ENCODE measurements around the gene BAZ2A. TPM values are rescaled to one million over a fixed set of nuclear protein-coding genes. Genes with fewer than 3 reads are reported as not detected.

Gene BAZ2A
- total RNA-seq, 1 experiment from 2014 or later: 115 TPM

GRCh38 chr12:56668197-56668457 is 38.0 kb upstream of the BAZ2A start:
- peaks cover 67% of the 10 kb centered on the region for H3K79me2 ChIP-seq (ENCODE audit: low read depth)
- no peak for DNase-seq
- peaks cover 51% of the 10 kb centered on the region for H4K20me1 ChIP-seq (ENCODE audit: insufficient read depth)
- ChIA-PET CTCF (no interaction called here), POLR2A (ENCODE audit: unreplicated experiment) (interaction anchor here (0.6 kb wide), 1 partner anchor 309 kb away, joined by 4 read pairs; no protein-coding TSS in a partner anchor)
- H2AFZ ChIP-seq: no peak overlapping the region
- no peak overlapping the region for H3K4me2 ChIP-seq
- H3K27me3 ChIP-seq (ENCODE audit: insufficient read depth, low read depth): no peaks in the 10 kb centered on the region
- H3F3A ChIP-seq (ENCODE audit: insufficient read depth, low read depth): peaks cover 89% of the 10 kb centered on the region
- no peak for TF ChIP-seq CTCF (conservative IDR thresholded peaks at IDR 0.05)
- TF ChIP-seq EZH2 (IDR thresholded peaks at IDR 0.05; ENCODE audit: low read depth): no peak
- BruUV-seq (replicated peaks): no TSS peak
- H3K27ac ChIP-seq: 0 out of 2 replicates have a peak overlapping the region, but pooled peaks have one; percentile 13
- intact Hi-C loops (cut with micrococcal nuclease; ENCODE audit: unreplicated experiment): loop anchor here (10.0 kb wide), 1 partner anchor 57 kb away; the partner anchor contains the start of gene NACA
- peaks cover 82% of the 10 kb centered on the region for H3K36me3 ChIP-seq (ENCODE audit: low read depth)
- H3K4me1 ChIP-seq (replicated peaks; ENCODE audit: insufficient read depth): peaks cover 29% of the 10 kb centered on the region
- H3K9me2 ChIP-seq (ENCODE audit: insufficient read depth): no peaks in the 10 kb centered on the region
- H3K4me3 ChIP-seq: no peak overlapping the region
- no peaks in the 10 kb centered on the region for H3K9me3 ChIP-seq (ENCODE audit: insufficient read depth, low read depth)

- Histone ChIP-seq H4K20me1 (ENCODE audit: insufficient read depth) (peaks cover 9% of the 10 kb centered on the region; the same call in 1 of the 2 replicates), H3K36me3 (ENCODE audit: low read depth) (peaks cover 35% of the 10 kb centered on the region), H2AFZ (no peak overlapping the region), H3K4me3 (no peak overlapping the region), H3K79me2 (ENCODE audit: low read depth) (0 out of 2 replicates have a peak, but pooled peaks cover 8% of the 10 kb centered on the region), H3K27ac (peak overlapping the region; percentile 84), H3K9me2 (ENCODE audit: insufficient read depth) (no peaks in the 10 kb centered on the region), H3K9me3 (ENCODE audit: insufficient read depth, low read depth) (no peaks in the 10 kb centered on the region), H3K4me2 (peak overlapping the region; percentile 67), H3K4me1 (replicated peaks; ENCODE audit: insufficient read depth) (peaks cover 41% of the 10 kb centered on the region), H3K27me3 (ENCODE audit: insufficient read depth, low read depth) (no peaks in the 10 kb centered on the region), H3F3A (ENCODE audit: insufficient read depth, low read depth) (peaks cover 87% of the 10 kb centered on the region)
- ChIA-PET CTCF (interaction anchor here (0.7 to 1.5 kb wide), 2 partner anchors 26 to 1122 kb away, joined by 8 to 15 read pairs; no protein-coding TSS in a partner anchor), POLR2A (ENCODE audit: unreplicated experiment) (interaction anchor here (0.6 kb wide), 2 partner anchors 33 to 174 kb away, joined by 4 to 18 read pairs; partner anchors contain the start of gene GLS2)
- TF ChIP-seq EZH2 (IDR thresholded peaks at IDR 0.05; ENCODE audit: low read depth) (no peak), CTCF (conservative IDR thresholded peaks at IDR 0.05) (no peak)
- DNase-seq: no peak
- intact Hi-C loops (cut with micrococcal nuclease; ENCODE audit: unreplicated experiment): loop anchor here (2.0 to 10.0 kb wide), 2 partner anchors 25 to 63 kb away; partner anchors contain the start of gene NACA
- no TSS peak for BruUV-seq (replicated peaks)
These were observed 32.0 kb upstream of the BAZ2A start for GRCh38 chr12:56661979-56662638.

GRCh38 chr12:56661560-56661959 is 31.4 kb upstream of the BAZ2A start:
- Histone ChIP-seq H3K4me3 (no peak overlapping the region), H3K4me1 (replicated peaks; ENCODE audit: insufficient read depth) (peaks cover 41% of the 10 kb centered on the region), H3K9me3 (ENCODE audit: insufficient read depth, low read depth) (no peaks in the 10 kb centered on the region), H3F3A (ENCODE audit: insufficient read depth, low read depth) (peaks cover 83% of the 10 kb centered on the region), H3K27me3 (ENCODE audit: insufficient read depth, low read depth) (no peaks in the 10 kb centered on the region), H3K4me2 (peak overlapping the region; percentile 67), H3K79me2 (ENCODE audit: low read depth) (0 out of 2 replicates have a peak, but pooled peaks cover 4% of the 10 kb centered on the region), H3K36me3 (ENCODE audit: low read depth) (peaks cover 29% of the 10 kb centered on the region), H4K20me1 (ENCODE audit: insufficient read depth) (peaks cover 4% of the 10 kb centered on the region; the same call in 1 of the 2 replicates), H2AFZ (no peak overlapping the region), H3K9me2 (ENCODE audit: insufficient read depth) (no peaks in the 10 kb centered on the region), H3K27ac (peak overlapping the region; percentile 84)
- intact Hi-C loops (cut with micrococcal nuclease; ENCODE audit: unreplicated experiment): loop anchor here (2.0 to 10.0 kb wide), 2 partner anchors 25 to 63 kb away; partner anchors contain the start of gene NACA
- DNase-seq: peak; percentile 46 to 55
- ChIA-PET CTCF (interaction anchor here (1.5 kb wide), 1 partner anchor 25 kb away, joined by 8 read pairs; no protein-coding TSS in a partner anchor), POLR2A (ENCODE audit: unreplicated experiment) (interaction anchor here (0.5 to 0.7 kb wide), 7 partner anchors 16 to 534 kb away, joined by 3 to 31 read pairs (median 4); partner anchors contain the start of genes ATP5F1B, ESYT1, GLS2 and NACA)
- no TSS peak for BruUV-seq (replicated peaks)
- TF ChIP-seq EZH2 (IDR thresholded peaks at IDR 0.05; ENCODE audit: low read depth): no peak
- TF ChIP-seq CTCF (conservative IDR thresholded peaks at IDR 0.05): no peak
